K562 (cell line): Measurements from ENCODE around the gene HSD3B7. TPM values are rescaled to one million over a fixed set of nuclear protein-coding genes. Genes with fewer than 3 reads are reported as not detected.

Experiments
- ARNT ChIP-seq, 2 experiments: fragments of 450-650 bp; IDR thresholded peaks; 2 replicates each; pipeline ENCODE4 v1.6.1; 2016; ENCODE audit warnings: mild to moderate bottlenecking in 1 of 2
- BRD4 ChIP-seq: fragments of 200-600 bp; sonication (generic); IDR thresholded peaks from 2 replicates; pipeline ENCODE4 v1.6.1; 2017; ENCODE audit warnings: inconsistent platforms
- ELF2 ChIP-seq: fragments of 250-450 bp; sonication (Bioruptor Pico); IDR thresholded peaks from 2 replicates; pipeline ENCODE4 v1.5.0; 2021; ENCODE audit warnings: mild to moderate bottlenecking
- GATA2 ChIP-seq: sonication (generic); formaldehyde crosslinking; IDR thresholded peaks from 2 replicates; pipeline ENCODE4 v1.4.0; 2020; ENCODE audit warnings: mild to moderate bottlenecking, missing genetic modification reagents
- HDAC8 ChIP-seq: fragments of 450-650 bp; IDR thresholded peaks from 2 replicates; pipeline ENCODE4 v1.6.1; 2016; ENCODE audit warnings: mild to moderate bottlenecking, missing genetic modification characterization, moderate library complexity, missing compliant biosample characterization
- POLR3G ChIP-seq: IDR thresholded peaks from 2 replicates; pipeline ENCODE4 v1.6.1; 2011; ENCODE audit not compliant: insufficient read length, insufficient replicate concordance; ENCODE audit errors: extremely low read depth
- SNAPC5 ChIP-seq: fragments of 250-450 bp; sonication (Bioruptor Pico); IDR thresholded peaks from 2 replicates; pipeline ENCODE4 v1.8.0; 2021; ENCODE audit warnings: moderate library complexity, mild to moderate bottlenecking, inconsistent platforms
- STAT5A ChIP-seq: IDR thresholded peaks from 2 replicates; pipeline ENCODE4 v1.6.1; 2012; ENCODE audit warnings: low read length, inconsistent platforms, borderline replicate concordance
- STAT5B ChIP-seq: fragments of 250-450 bp; sonication (Bioruptor Pico); IDR thresholded peaks from 2 replicates; pipeline ENCODE4 v1.8.0; 2021; ENCODE audit warnings: mild to moderate bottlenecking, inconsistent platforms
- ZBTB40 ChIP-seq, 2 experiments: fragments of 450-650 bp in 1 of 2; sonication (generic) in 1 of 2; formaldehyde crosslinking in 1 of 2; IDR thresholded peaks; 2 replicates each; pipeline versions ENCODE4 v1.7.1 to v1.9.0; 2016 to 2022; ENCODE audit warnings: inconsistent platforms in 1 of 2, mild to moderate bottlenecking in 1 of 2, missing genetic modification reagents in 1 of 2
- ZBTB43 ChIP-seq: sonication (generic); formaldehyde crosslinking; IDR thresholded peaks from 2 replicates; pipeline ENCODE4 v1.8.0; 2023; ENCODE audit warnings: mild to moderate bottlenecking, missing genetic modification reagents
- ZNF143 ChIP-seq: sonication (generic); formaldehyde crosslinking; IDR thresholded peaks from 2 replicates; pipeline ENCODE4 v1.9.0; 2022; ENCODE audit warnings: mild to moderate bottlenecking, missing genetic modification reagents
- ZZZ3 ChIP-seq: fragments of 450-650 bp; IDR thresholded peaks from 2 replicates; pipeline ENCODE4 v1.6.1; 2016; ENCODE audit warnings: antibody characterized with exemption, mild to moderate bottlenecking, moderate library complexity
- polyA plus RNA-seq, 8 experiments: library from polyadenylated mRNA; depleted of rRNA in 4 of 8; stranded (reverse) in 5 of 8; unstranded in 3 of 8; fragments of >200 nt; fragmentation: Nextera tagmentation in 2 of 8; fragmentation: Illumina TruSeq in 1 of 8; extraction: Ambion mirVana in 2 of 8; extraction: Trizol in 1 of 8; gene quantifications; 2 replicates each; pipeline versions ENCODE4 v1.2.1 to v1.2.3, GENCODE V29; 2011 to 2014; ENCODE audit warnings: inconsistent platforms in 1 of 8, missing spikeins in 1 of 8
- total RNA-seq, 7 experiments: library from RNA; depleted of rRNA in 6 of 7; stranded (reverse); fragments of >200 nt in 6 of 7; fragmentation: Illumina TruSeq in 2 of 7; extraction: Trizol in 2 of 7; gene quantifications; 2 replicates each; pipeline versions ENCODE4 v1.2.1 to v1.2.3, GENCODE V29; 2011 to 2021; ENCODE audit warnings: low replicate concordance in 1 of 7
- TF ChIP-seq, protein P1 (sequence below): fragments of 450-650 bp; IDR thresholded peaks from 2 replicates; pipeline ENCODE4 v1.6.1; 2016; ENCODE audit warnings: missing biosample characterization, missing genetic modification characterization

Gene HSD3B7
- total and polyA plus RNA-seq, 9 of the 15 experiments (the other 6 are each of a cell fraction or from before 2014, with no cell fraction given), result 5.4 to 49.1 (median 23.0) TPM

GRCh38 chr16:30949650-30950515 is 35.1 kb upstream of the HSD3B7 start (continued):
- TF ChIP-seq ZBTB40 (IDR thresholded peaks at IDR 0.05), result peak; percentile 71; the same call in 1 of the 2 replicates
- TF ChIP-seq ZBTB40 (CRISPR knock-in tag; IDR thresholded peaks at IDR 0.05), result no peak
- no peak for TF ChIP-seq ELF2 (CRISPR knock-in tag)
- TF ChIP-seq POLR3G, result no peak
- TF ChIP-seq HDAC8 (tag), result no peak
- no peak for TF ChIP-seq SNAPC5 (CRISPR knock-in tag)
- no peak for TF ChIP-seq ZBTB43
- TF ChIP-seq STAT5A, result no peak
- peak; percentile 72; the same call in 1 of the 2 replicates for TF ChIP-seq GATA2 (CRISPR knock-in tag)
- TF ChIP-seq, protein P1, sequence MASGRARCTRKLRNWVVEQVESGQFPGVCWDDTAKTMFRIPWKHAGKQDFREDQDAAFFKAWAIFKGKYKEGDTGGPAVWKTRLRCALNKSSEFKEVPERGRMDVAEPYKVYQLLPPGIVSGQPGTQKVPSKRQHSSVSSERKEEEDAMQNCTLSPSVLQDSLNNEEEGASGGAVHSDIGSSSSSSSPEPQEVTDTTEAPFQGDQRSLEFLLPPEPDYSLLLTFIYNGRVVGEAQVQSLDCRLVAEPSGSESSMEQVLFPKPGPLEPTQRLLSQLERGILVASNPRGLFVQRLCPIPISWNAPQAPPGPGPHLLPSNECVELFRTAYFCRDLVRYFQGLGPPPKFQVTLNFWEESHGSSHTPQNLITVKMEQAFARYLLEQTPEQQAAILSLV (tag), result no peak
- TF ChIP-seq STAT5B (CRISPR knock-in tag), result no peak
- TF ChIP-seq BRD4, result no peak
- TF ChIP-seq ZZZ3, result no peak
- 0 out of 4 replicates have a peak, but pooled peaks of 1 of the 2 experiments have one; percentile 55 for TF ChIP-seq ARNT (IDR thresholded peaks at IDR 0.05)
- no peak for TF ChIP-seq ZNF143 (CRISPR knock-in tag)
